PFSK-1 (cell line): ENCODE measurements around the gene CACNA1S.

ENCODE experiments used
- FOXP2 ChIP-seq: optimal IDR thresholded peaks from 2 replicates; pipeline ENCODE3; 2011; ENCODE audit warnings: borderline replicate concordance, control low read depth, inconsistent platforms; ENCODE audit not compliant: insufficient read depth; ENCODE audit errors: extremely low read length, extremely low read depth
- POLR2AphosphoS5 ChIP-seq: IDR thresholded peaks from 2 replicates; pipeline ENCODE4 v1.6.1; 2012; ENCODE audit warnings: low read depth, mild to moderate bottlenecking, control low read depth, low read length, moderate library complexity
- SIN3A ChIP-seq: IDR thresholded peaks from 2 replicates; pipeline ENCODE4 v1.6.1; 2012; ENCODE audit warnings: mild to moderate bottlenecking, low read length, moderate library complexity, borderline replicate concordance; ENCODE audit not compliant: insufficient read depth
- TAF1 ChIP-seq: IDR thresholded peaks from 2 replicates; pipeline ENCODE4 v1.6.1; 2012; ENCODE audit warnings: low read length, control low read depth, borderline replicate concordance; ENCODE audit not compliant: insufficient read depth
- TF ChIP-seq, protein P1 (sequence below), 2 experiments: IDR thresholded peaks; 2 replicates each; pipeline versions ENCODE4 v1.6.1 to v1.8.0; 2011 to 2012; ENCODE audit warnings: low read depth in 2 of 2, low read length in 2 of 2, control low read depth in 1 of 2, inconsistent platforms in 1 of 2, mild to moderate bottlenecking in 1 of 2, moderate library complexity in 1 of 2; ENCODE audit not compliant: insufficient read depth in 1 of 2

CACNA1S gene

DNA sequence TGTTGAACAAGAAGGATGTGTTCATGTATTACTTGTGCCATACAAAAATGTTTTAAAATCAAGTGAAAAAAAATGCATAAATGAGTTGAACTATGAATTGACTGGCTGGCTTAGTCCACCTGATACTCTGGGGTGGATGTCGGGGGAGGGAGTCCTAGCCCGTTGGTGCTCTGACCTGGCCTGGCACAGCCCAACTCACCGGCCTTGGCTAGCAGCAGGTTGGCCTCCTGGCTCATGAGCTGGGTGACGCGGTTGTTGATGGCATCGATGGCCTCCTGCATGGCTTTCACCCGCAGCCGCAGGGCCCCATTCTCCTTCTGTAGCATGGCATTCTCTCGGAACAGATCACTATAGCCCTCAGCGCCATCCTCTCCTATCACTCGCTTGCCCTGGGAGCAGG is 110.3 kb downstream of the CACNA1S start:
- TF ChIP-seq SIN3A (no peak), TAF1 (no peak), POLR2AphosphoS5 (no peak), FOXP2 (no peak)
- TF ChIP-seq, protein P1, sequence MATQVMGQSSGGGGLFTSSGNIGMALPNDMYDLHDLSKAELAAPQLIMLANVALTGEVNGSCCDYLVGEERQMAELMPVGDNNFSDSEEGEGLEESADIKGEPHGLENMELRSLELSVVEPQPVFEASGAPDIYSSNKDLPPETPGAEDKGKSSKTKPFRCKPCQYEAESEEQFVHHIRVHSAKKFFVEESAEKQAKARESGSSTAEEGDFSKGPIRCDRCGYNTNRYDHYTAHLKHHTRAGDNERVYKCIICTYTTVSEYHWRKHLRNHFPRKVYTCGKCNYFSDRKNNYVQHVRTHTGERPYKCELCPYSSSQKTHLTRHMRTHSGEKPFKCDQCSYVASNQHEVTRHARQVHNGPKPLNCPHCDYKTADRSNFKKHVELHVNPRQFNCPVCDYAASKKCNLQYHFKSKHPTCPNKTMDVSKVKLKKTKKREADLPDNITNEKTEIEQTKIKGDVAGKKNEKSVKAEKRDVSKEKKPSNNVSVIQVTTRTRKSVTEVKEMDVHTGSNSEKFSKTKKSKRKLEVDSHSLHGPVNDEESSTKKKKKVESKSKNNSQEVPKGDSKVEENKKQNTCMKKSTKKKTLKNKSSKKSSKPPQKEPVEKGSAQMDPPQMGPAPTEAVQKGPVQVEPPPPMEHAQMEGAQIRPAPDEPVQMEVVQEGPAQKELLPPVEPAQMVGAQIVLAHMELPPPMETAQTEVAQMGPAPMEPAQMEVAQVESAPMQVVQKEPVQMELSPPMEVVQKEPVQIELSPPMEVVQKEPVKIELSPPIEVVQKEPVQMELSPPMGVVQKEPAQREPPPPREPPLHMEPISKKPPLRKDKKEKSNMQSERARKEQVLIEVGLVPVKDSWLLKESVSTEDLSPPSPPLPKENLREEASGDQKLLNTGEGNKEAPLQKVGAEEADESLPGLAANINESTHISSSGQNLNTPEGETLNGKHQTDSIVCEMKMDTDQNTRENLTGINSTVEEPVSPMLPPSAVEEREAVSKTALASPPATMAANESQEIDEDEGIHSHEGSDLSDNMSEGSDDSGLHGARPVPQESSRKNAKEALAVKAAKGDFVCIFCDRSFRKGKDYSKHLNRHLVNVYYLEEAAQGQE (IDR thresholded peaks at IDR 0.05; ENCODE audit: insufficient read depth in 1 of 2, low read depth in 2 of 2, low read length in 2 of 2): no peak

GRCh38 chr1:201000391-201000790 is 111.8 kb downstream of the CACNA1S start:
- TF ChIP-seq POLR2AphosphoS5 (no peak), TAF1 (no peak), FOXP2 (no peak), SIN3A (no peak)
- TF ChIP-seq, protein P1 (IDR thresholded peaks at IDR 0.05; ENCODE audit: insufficient read depth in 1 of 2, low read depth in 2 of 2, low read length in 2 of 2): no peak

DNA sequence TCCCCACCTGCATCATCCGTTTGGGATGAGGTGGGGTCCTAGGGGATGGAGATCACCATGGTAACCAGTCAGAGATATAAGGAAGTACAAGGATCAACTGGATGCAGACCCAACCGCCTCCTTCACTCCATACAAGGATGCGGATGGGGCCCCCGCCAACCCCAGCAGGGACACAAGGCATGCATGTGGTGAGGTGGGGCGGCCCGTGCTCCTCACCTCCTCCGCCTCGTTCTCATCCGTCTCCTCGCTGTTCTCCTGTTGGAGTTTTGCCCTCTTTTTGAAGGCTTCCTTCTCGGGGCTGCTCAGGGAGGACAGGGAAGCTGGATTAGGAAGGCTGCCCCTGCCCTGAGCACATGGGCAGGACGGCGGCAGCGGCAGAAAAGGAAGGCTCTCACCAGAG is 112.6 kb downstream of the CACNA1S start:
- TF ChIP-seq, protein P1 (IDR thresholded peaks at IDR 0.05; ENCODE audit: insufficient read depth in 1 of 2, low read depth in 2 of 2, low read length in 2 of 2): no peak
- no peak for TF ChIP-seq FOXP2
- no peak for TF ChIP-seq SIN3A
- no peak for TF ChIP-seq POLR2AphosphoS5
- no peak for TF ChIP-seq TAF1

- no peak for TF ChIP-seq POLR2AphosphoS5
- TF ChIP-seq, protein P1 (IDR thresholded peaks at IDR 0.05; ENCODE audit: insufficient read depth in 1 of 2, low read depth in 2 of 2, low read length in 2 of 2): no peak
- TF ChIP-seq SIN3A: no peak
- TF ChIP-seq TAF1: no peak
- no peak for TF ChIP-seq FOXP2
These were observed 113.9 kb downstream of the CACNA1S start for GRCh38 chr1:200998323-200998722.
